H9 (cell line): ENCODE results near the gene ERC1. TPM values are rescaled to one million over a fixed set of nuclear protein-coding genes. Genes with fewer than 3 reads are reported as not detected.

ENCODE experiments used
- DNase-seq: peaks from one replicate; pipeline ENCODE4 v3.0.0-alpha.2; 2017
- H2AFZ ChIP-seq: one replicate; pipeline ENCODE4 v1.6.1; 2013; ENCODE audit warnings: mild to moderate bottlenecking, low read length, control low read depth, moderate library complexity
- H2AK5ac ChIP-seq: 2 replicates; pipeline ENCODE4 v1.6.1; 2013; ENCODE audit warnings: low read length, control low read depth, mixed read lengths; ENCODE audit not compliant: insufficient read length
- H2BK120ac ChIP-seq: one replicate; pipeline ENCODE4 v1.6.1; 2013; ENCODE audit warnings: low read depth, mild to moderate bottlenecking, low read length, control low read depth, inconsistent platforms; ENCODE audit not compliant: poor library complexity, severe bottlenecking
- H2BK12ac ChIP-seq: 2 replicates; pipeline ENCODE4 v1.6.1; 2013; ENCODE audit warnings: low read length, control low read depth, mixed read lengths, low read depth; ENCODE audit not compliant: insufficient read length
- H2BK15ac ChIP-seq: 2 replicates; pipeline ENCODE4 v1.6.1; 2013; ENCODE audit warnings: low read depth, low read length, control low read depth
- H2BK20ac ChIP-seq: one replicate; pipeline ENCODE4 v1.6.1; 2013; ENCODE audit warnings: low read depth, mild to moderate bottlenecking, low read length, control low read depth, inconsistent platforms; ENCODE audit not compliant: poor library complexity, severe bottlenecking
- H2BK5ac ChIP-seq: 2 replicates; pipeline ENCODE4 v1.6.1; 2013; ENCODE audit warnings: low read length, control low read depth, mixed read lengths; ENCODE audit not compliant: insufficient read length
- H3K14ac ChIP-seq: 2 replicates; pipeline ENCODE4 v1.6.1; 2013; ENCODE audit warnings: low read length, control low read depth; ENCODE audit not compliant: insufficient read depth
- H3K18ac ChIP-seq: 2 replicates; pipeline ENCODE4 v1.6.1; 2013; ENCODE audit warnings: low read depth, mild to moderate bottlenecking, mixed read lengths, low read length, control low read depth; ENCODE audit not compliant: insufficient read length
- H3K23ac ChIP-seq: 2 replicates; pipeline ENCODE4 v1.6.1; 2013; ENCODE audit warnings: low read length, control low read depth, mixed read lengths, low read depth; ENCODE audit not compliant: insufficient read length
- H3K23me2 ChIP-seq: 2 replicates; pipeline ENCODE4 v1.6.1; 2013; ENCODE audit warnings: low read depth, mild to moderate bottlenecking, mixed read lengths, low read length, control low read depth; ENCODE audit not compliant: insufficient read length, poor library complexity, severe bottlenecking
- H3K27ac ChIP-seq: 2 replicates; pipeline ENCODE4 v1.5.1; 2013; ENCODE audit warnings: low read length, control low read depth, mixed read lengths, low read depth; ENCODE audit not compliant: insufficient read length
- H3K27me3 ChIP-seq: 2 replicates; pipeline ENCODE4 v1.6.1; 2013; ENCODE audit warnings: low read length, control low read depth, inconsistent platforms; ENCODE audit not compliant: insufficient read depth
- H3K4ac ChIP-seq: 2 replicates; pipeline ENCODE4 v1.6.1; 2013; ENCODE audit warnings: low read depth, mild to moderate bottlenecking, control low read depth, inconsistent platforms, low read length, moderate library complexity
- H3K4me1 ChIP-seq: 2 replicates; pipeline ENCODE4 v1.6.1; 2013; ENCODE audit warnings: low read length, control low read depth, inconsistent platforms; ENCODE audit not compliant: insufficient read depth
- H3K4me2 ChIP-seq: 2 replicates; pipeline ENCODE4 v1.6.1; 2013; ENCODE audit warnings: low read length, control low read depth, mixed read lengths; ENCODE audit not compliant: insufficient read length, insufficient read depth
- H3K56ac ChIP-seq: 2 replicates; pipeline ENCODE4 v1.6.1; 2013; ENCODE audit warnings: low read depth, mild to moderate bottlenecking, mixed read lengths, low read length, control low read depth; ENCODE audit not compliant: insufficient read length
- H3K79me1 ChIP-seq: 2 replicates; pipeline ENCODE4 v1.6.1; 2013; ENCODE audit warnings: low read depth, mild to moderate bottlenecking, moderate library complexity, low read length, control low read depth, inconsistent platforms; ENCODE audit not compliant: insufficient read depth, poor library complexity, severe bottlenecking
- H3K79me2 ChIP-seq: 2 replicates; pipeline ENCODE4 v1.6.1; 2013; ENCODE audit warnings: low read length, control low read depth, inconsistent platforms; ENCODE audit not compliant: insufficient read depth
- H3K9ac ChIP-seq: 2 replicates; pipeline ENCODE4 v1.6.1; 2013; ENCODE audit warnings: low read length, control low read depth, mixed read lengths; ENCODE audit not compliant: insufficient read length; ENCODE audit errors: extremely low read depth
- H3K9me3 ChIP-seq: one replicate; pipeline ENCODE4 v1.6.1; 2013; ENCODE audit warnings: low read depth, low read length, inconsistent platforms; ENCODE audit not compliant: control insufficient read depth
- H3T11ph ChIP-seq: one replicate; pipeline ENCODE4 v1.6.1; 2013; ENCODE audit warnings: mild to moderate bottlenecking, low read length, control low read depth, inconsistent platforms
- H4K20me1 ChIP-seq: one replicate; pipeline ENCODE4 v1.6.1; 2013; ENCODE audit not compliant: control insufficient read depth, insufficient read length, insufficient read depth
- H4K5ac ChIP-seq: 2 replicates; pipeline ENCODE4 v1.6.1; 2013; ENCODE audit warnings: low read depth, mild to moderate bottlenecking, mixed read lengths, low read length, control low read depth; ENCODE audit not compliant: insufficient read length
- H4K8ac ChIP-seq: replicated peaks from 2 replicates; pipeline ENCODE4 v1.6.1; 2013; ENCODE audit warnings: low read length, control low read depth, mixed read lengths, low read depth; ENCODE audit not compliant: insufficient read length
- H4K91ac ChIP-seq: 2 replicates; pipeline ENCODE4 v1.6.1; 2013; ENCODE audit warnings: low read depth, mild to moderate bottlenecking, moderate library complexity, mixed read lengths, low read length, control low read depth; ENCODE audit not compliant: insufficient read length
- H3K27ac Mint-ChIP-seq, 3 experiments: 2 replicates in 2 of 3; 3 replicates in 1 of 3; pipeline ENCODE4 v1.8.0; 2020 to 2021; ENCODE audit warnings: mixed read lengths in 3 of 3, mild to moderate bottlenecking in 1 of 3, moderate library complexity in 1 of 3
- H3K27me3 Mint-ChIP-seq: 2 replicates; pipeline ENCODE4 v1.8.0; 2021; ENCODE audit warnings: low read depth, mild to moderate bottlenecking, moderate library complexity, mixed read lengths
- H3K36me3 Mint-ChIP-seq, 3 experiments: 2 replicates in 2 of 3; 3 replicates in 1 of 3; pipeline ENCODE4 v1.8.0; 2020 to 2021; ENCODE audit warnings: low read depth in 3 of 3, mixed read lengths in 3 of 3; ENCODE audit not compliant: insufficient read depth in 1 of 3
- H3K4me1 Mint-ChIP-seq, 2 experiments: 2 replicates each; pipeline ENCODE4 v1.8.0; 2020; ENCODE audit warnings: mixed read lengths in 2 of 2
- H3K4me3 Mint-ChIP-seq, 2 experiments: 2 replicates in 1 of 2; 3 replicates in 1 of 2; pipeline ENCODE4 v1.8.0; 2020 to 2021; ENCODE audit warnings: mild to moderate bottlenecking in 2 of 2, mixed read lengths in 2 of 2, moderate library complexity in 1 of 2
- H3K9me3 Mint-ChIP-seq, 2 experiments: 2 replicates in 1 of 2; 3 replicates in 1 of 2; pipeline ENCODE4 v1.8.0; 2020; ENCODE audit warnings: mild to moderate bottlenecking in 2 of 2, mixed read lengths in 2 of 2, moderate library complexity in 1 of 2
- CTCF ChIP-seq: fragments of 200-600 bp; sonication (generic); conservative IDR thresholded peaks from 3 replicates; pipeline ENCODE4 v1.8.0; 2021; ENCODE audit warnings: antibody characterized with exemption, mild to moderate bottlenecking
- WGBS: extraction: QIAGEN DNeasy Blood & Tissue Kit; methylation state at CpG from one replicate; pipeline ENCODE4 v1.1.7; 2013; ENCODE audit warnings: missing lambda C conversion rate, low lambda C conversion rate, mixed read lengths; ENCODE audit not compliant: insufficient read length; ENCODE audit errors: extremely low coverage; 5-methylcytosine and 5-hydroxymethylcytosine counted together
- total RNA-seq: library from RNA; stranded (reverse); gene quantifications from 2 replicates; pipeline ENCODE4 v1.2.1, GENCODE V29; 2021

The ERC1 gene
- total RNA-seq, 1 experiment from 2014 or later = 51.2 TPM

GRCh38 chr12:1356285-1356684 lies 365.3 kb downstream of the ERC1 start:
- H2BK120ac ChIP-seq = no peak overlapping the region
- no peak overlapping the region for H3T11ph ChIP-seq
- no CpG with 5 or more reads among the region's 2 CpGs for WGBS
- Mint-ChIP-seq H3K4me1 (peaks cover 4 to 5% of the 10 kb centered on the region in 2 experiments; a peak in 3 of 4 replicates), H3K9me3 (no peaks in the 10 kb centered on the region), H3K27me3 (no peaks in the 10 kb centered on the region), H3K27ac (no peak overlapping the region), H3K36me3 (no peaks in the 10 kb centered on the region), H3K4me3 (no peak overlapping the region)
- no peak overlapping the region for H2BK5ac ChIP-seq
- H2BK12ac ChIP-seq = no peak overlapping the region
- no peaks in the 10 kb centered on the region for H3K9me3 ChIP-seq
- no peaks in the 10 kb centered on the region for H3K79me1 ChIP-seq
- no peak overlapping the region for H2BK15ac ChIP-seq
- no peaks in the 10 kb centered on the region for H4K20me1 ChIP-seq
- no peaks in the 10 kb centered on the region for H3K23me2 ChIP-seq
- no peak overlapping the region for H4K5ac ChIP-seq
- no peaks in the 10 kb centered on the region for H3K79me2 ChIP-seq
- H3K27me3 ChIP-seq = no peaks in the 10 kb centered on the region
- TF ChIP-seq CTCF = no peak
- no peak overlapping the region for H3K18ac ChIP-seq
- no peak overlapping the region for H4K8ac ChIP-seq
- no peak overlapping the region for H3K4me2 ChIP-seq
- no peaks in the 10 kb centered on the region for H3K4me1 ChIP-seq
- H3K56ac ChIP-seq = no peak overlapping the region
- H3K27ac ChIP-seq = no peak overlapping the region
- H3K9ac ChIP-seq = no peak overlapping the region
- H3K4ac ChIP-seq = no peak overlapping the region
- no peak overlapping the region for H3K14ac ChIP-seq
- H2AFZ ChIP-seq = no peak overlapping the region
- H4K91ac ChIP-seq = no peak overlapping the region
- no peak overlapping the region for H3K23ac ChIP-seq
- DNase-seq = no peak
- H2AK5ac ChIP-seq = no peak overlapping the region
- H2BK20ac ChIP-seq = no peak overlapping the region
